Frontal cortex (tissue), 4 donors: ENCODE data around the gene FKBP5. TPM values are rescaled to one million over a fixed set of nuclear protein-coding genes. Genes with fewer than 3 reads are reported as not detected.
"Not testable (repeated sequence)": the region's sequence is repeated elsewhere in the genome, so short reads cannot be mapped to it uniquely, and the experiment has no call there.

Source experiments
- DNase-seq, 2 donors: peaks; one replicate each; pipeline ENCODE4 v3.0.0; 2012; ENCODE audit warnings: low spot score in 2 of 2
- FAIRE-seq: peaks from 2 replicates; lab custom pipeline; 2012; peaks lifted over from hg19 to GRCh38; lab: Jason Lieb, UNC
- total RNA-seq: library from RNA; depleted of rRNA; stranded (reverse); fragments of >200 nt; gene quantifications from one replicate; pipeline ENCODE4 v1.2.3, GENCODE V29; 2014
- donor health status: control.
- donor health status: control.
- donor health status: control.

The FKBP5 gene
- total RNA-seq, 1 donor from 2014 or later = 3.3 TPM

DNA sequence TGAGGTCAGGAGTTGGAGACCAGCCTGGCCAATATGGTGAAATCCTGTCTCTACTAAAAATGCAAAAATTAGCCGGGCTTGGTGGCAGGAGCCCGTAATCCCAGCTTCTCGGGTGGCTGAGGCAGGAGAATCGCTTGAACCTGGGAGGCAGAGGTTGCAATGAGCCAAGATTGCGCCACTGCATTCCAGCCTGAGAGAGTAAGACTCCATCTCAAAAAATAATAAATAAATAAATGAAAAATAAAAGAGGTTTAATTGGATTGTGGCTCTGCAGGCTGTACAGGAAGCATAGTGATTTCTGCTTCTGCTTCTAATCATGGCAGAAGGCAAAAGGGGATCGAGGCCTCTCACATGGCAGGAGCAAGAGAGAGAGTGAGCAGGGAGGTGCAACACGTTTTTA is 9.7 kb upstream of the FKBP5 start:
- not testable (repeated sequence) for DNase-seq, FAIRE-seq

DNA sequence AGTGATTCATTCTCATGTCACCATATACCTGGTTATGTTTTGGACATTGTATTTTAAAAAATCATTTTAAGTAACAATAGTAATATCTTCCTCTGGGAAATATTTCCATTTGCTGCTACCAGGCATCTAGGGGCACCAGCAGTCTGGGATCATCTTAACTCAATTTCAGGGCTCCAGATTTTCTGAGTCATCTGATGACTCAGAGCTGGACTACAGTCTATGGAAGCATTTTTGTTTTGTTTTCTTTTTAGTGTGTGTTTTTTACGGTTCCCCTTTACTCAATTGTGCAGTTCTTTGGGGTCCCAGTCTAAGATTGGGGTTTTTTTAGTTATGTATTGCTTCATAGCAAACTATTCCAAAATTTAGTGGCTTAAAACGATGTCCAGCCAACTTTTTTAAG is 5.7 kb upstream of the FKBP5 start:
- no peak for FAIRE-seq
- no peak for DNase-seq

DNA sequence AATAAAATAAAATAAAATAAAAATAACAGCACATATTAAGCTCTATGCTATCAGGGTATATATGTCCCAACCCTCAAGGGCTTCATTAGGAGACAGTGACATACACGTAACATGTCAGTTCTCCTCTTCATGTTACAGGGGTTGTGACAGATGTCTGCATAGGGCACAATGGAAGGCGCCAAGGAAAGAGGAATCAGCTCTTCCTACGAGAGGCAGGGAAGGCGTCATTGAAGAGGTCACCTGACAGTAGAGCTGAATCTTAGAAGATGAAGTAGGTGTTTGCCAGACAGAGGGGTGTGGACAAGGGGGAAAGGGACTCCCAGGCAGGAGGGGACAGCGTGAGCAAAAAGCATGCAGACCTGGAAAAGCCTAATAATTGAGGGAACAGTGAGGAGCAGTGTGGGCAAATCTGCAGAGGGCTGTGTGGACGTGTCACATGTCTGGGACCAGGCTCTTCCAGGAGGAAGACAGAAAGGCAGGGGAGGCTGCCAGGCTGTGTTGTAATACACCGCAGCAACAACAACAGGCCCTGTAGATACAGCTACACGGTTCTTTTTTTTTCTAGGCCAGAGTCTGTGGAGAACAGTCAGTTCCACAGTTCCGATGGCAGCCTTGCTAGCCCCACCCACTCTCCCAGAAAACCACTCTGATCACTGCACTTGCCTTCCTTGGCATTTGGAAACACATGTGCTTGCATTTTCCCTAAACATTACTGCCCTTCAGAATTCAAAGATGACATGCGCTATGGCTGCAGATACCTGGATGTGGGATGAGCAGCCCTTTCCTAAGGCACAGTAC is 2.5 kb upstream of the FKBP5 start:
- DNase-seq (peak; percentile 39 to 40), FAIRE-seq (no peak)

- DNase-seq (no peak), FAIRE-seq (no peak)
Observed at GRCh38 chr6:35690484-35690883, 1.8 kb upstream of the FKBP5 start.

DNA sequence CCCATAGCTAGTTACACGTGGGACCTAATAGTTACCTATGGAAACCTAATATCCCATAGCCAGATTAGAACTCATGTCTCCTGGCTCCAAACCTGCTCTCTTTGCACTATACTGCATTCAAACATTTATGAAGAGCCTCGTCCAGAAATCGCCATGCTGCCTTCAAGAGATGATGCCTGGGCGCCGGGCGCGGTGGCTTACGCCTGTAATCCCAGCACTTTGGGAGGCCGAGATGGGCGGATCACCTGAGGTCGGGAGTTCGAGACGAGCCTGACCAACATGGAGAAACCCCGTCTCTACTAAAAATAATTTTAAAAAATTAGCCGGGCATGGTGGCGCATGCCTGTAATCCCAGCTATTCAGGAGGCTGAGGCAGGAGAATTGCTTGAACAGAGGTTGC is 1.3 kb upstream of the FKBP5 start:
- FAIRE-seq, DNase-seq: not testable (repeated sequence)

DNA sequence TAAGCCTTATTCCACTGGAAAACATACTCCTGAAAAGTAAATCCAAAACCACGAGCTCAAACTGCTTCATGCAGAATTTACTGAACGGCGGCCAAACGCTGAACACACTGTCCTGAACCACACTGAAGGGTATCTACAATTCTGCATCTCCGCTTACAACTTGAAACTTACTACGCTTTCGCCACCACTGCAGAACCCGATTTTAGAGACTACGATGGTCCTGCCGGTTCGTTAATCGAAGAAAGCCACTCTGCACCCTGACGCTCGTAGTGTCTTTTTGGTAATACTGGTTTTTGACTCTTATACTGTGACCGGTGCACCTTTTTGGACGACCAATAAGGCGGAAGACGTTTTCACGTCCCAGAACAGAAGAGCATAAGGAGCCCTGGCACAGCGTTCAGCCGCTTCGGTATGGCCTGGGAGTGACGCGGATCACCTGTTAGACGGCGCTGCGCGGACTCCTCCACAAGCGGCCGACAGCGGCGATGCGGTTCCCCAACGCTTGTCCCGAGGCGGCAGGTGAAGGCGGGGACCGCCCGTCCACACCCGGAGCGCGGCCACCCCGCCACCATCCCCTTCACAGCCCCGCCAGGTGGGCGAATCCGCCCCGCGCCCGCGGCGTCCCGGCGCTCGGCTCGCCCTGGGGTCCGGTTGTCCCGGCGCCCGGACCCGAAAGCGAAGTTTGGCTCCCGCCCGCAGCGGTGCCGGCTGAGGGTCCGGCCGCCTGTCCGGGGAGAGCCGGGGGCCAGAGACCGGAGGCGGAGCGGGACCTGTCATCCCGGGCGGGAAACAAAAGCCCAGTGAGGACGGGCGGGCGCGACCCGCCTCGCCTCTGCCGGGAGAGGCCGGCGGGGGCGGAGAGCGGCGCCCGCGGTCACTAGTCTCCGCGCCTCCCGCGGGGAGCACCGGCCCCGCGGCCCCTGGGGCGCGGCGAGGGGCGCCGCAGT is 784 bp downstream of the FKBP5 start:
- no peak for FAIRE-seq
- DNase-seq = peak; percentile 37 to 55

DNA sequence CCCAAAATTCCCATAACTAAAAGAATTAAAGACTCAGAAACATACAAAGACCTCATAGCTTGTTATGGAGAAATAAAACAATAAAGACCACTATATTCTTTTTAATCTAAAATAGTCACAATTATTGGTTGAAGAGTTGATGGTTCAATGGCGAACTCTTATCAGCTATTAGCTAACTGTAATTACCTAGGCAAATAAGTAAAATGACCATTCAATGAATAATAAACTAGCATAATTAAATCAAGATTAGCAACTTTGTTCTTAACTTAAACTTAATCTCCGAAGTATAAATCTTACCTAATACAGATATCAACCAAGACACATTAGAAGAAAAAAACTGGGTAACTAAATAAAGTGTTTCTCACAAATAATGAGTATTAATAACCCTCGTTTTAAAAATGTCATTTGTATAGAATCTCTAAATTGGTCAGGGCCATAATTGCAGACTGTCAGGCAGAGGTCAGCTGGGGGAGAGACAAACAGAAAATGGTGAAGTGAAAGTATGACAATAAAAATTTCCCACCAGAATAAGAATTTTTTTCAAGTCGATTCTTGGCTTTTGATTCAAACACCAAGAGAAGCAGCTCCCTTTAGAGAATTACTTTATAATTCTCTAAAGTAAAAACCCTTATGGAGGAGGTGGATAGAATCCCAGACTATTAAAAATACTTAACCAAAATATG is 1.7 kb downstream of the FKBP5 start:
- DNase-seq (no peak), FAIRE-seq (no peak)

- no peak for DNase-seq
Observed at GRCh38 chr6:35686436-35686835, 2.3 kb downstream of the FKBP5 start.

DNA sequence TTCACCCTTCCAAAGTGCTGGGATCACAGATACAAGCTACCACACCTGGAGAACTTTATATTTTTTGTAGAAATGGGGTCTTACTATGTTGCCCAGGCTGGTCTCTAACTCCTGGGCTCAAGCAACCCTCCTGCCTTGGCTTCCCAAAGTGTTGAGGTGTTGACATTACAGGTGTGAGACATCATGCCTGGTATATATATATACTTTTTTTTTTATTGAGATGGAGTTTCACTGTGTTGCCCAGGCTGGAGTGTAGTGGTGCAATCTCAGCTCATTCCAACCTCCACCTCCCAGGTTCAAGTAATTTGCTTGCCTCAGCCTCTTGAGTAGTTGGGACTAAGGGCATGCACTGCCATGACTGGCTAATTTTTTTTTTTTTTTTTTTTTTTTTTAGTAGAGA is 5.4 kb downstream of the FKBP5 start:
- DNase-seq (no peak), FAIRE-seq (no peak)

More at GRCh38 chr6:35686436-35686835, 2.3 kb downstream of the FKBP5 start:
- FAIRE-seq = no peak

DNA sequence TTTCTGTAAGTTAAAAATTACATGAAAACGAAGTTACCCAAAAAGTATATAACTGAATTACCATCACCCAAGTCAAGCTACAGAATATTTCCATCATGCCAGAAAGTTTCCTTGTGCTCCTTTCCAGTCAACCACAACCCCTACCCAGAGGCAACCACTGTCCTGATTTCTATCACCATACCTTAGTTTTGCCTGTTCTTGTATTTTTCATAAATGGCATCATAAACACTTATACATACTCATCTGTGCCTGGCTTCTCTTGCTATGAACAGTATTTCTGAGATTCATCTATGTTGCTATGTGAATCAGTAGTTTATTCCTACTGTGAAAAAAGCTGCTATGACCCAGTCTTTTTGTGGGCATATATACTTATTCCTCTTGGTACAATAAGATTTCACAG is 7.4 kb downstream of the FKBP5 start:
- FAIRE-seq (no peak), DNase-seq (no peak)

DNA sequence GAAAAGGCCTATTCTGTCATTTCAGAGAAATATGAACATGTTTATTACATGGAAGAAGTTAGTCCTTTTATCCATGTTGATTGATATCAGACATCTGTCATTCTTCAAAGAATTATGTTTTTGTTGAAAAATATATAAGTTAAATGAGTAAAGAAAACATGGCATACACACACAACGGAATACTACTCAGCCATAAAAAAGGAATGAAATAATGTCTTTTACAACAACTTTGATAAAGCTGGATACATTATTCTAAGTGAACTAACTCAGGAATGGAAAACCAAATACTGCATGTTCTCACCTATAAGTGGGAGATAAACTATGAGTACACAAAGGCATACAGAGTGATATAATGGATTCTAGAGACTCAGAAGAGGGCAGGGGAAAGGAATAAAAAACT is 9.3 kb downstream of the FKBP5 start:
- FAIRE-seq = no peak

DNA sequence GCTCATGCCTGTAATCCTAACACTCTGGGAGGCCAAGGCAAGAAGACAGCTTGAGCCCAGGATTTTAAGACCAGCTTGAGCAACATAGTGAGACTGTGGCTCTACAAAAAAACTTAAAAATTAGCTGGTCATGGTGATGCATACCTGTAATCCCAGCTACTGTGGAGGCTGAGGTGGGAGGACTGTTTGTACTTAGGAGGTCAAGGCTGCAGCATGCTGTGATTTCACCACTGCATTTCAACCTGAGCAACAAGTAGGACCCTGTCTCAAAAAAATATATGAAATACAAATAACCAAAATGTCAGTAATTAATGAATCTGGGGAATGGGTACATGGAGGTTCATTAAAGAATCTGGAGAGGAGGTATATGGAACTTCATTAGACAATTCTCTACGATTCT is 9.9 kb downstream of the FKBP5 start:
- DNase-seq (no peak), FAIRE-seq (no peak)

More for the DNA sequence above, 9.3 kb downstream of the FKBP5 start:
- DNase-seq = no peak

DNA sequence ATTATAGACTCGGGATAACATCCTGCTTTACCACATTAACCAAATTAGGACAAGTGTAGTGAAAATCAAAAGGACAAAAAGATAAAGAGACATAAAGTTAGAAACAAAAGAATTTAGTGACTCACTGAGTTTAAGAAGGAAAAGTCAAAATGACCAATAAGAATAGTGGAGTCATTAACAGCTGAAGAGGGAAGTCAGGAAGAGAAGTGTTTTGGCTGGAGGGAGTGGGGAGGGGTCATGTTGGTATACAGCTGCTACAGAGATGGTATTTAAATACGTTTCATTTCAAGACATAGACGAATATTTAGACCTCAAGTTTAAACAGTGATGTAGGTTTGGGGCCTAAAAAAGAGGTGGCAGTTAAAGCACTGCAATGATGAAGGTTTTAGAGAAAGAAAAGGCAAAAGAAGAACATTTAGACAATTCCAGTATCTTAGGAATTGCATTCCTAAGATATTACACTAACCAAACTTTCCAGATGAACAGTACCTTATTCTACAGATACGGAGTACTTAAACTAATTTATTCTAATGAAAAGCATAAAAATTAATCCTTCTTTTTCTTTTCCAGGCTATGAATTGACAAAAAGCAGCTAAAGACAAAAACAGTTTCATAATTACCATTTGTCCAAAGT is 10.6 kb downstream of the FKBP5 start:
- DNase-seq (no peak), FAIRE-seq (no peak)

- FAIRE-seq (no peak), DNase-seq (no peak)
Observed at GRCh38 chr6:35677456-35677855, 11.3 kb downstream of the FKBP5 start.

GRCh38 chr6:35675871-35676459 is 12.8 kb downstream of the FKBP5 start:
- DNase-seq = no peak
- FAIRE-seq = no peak

DNA sequence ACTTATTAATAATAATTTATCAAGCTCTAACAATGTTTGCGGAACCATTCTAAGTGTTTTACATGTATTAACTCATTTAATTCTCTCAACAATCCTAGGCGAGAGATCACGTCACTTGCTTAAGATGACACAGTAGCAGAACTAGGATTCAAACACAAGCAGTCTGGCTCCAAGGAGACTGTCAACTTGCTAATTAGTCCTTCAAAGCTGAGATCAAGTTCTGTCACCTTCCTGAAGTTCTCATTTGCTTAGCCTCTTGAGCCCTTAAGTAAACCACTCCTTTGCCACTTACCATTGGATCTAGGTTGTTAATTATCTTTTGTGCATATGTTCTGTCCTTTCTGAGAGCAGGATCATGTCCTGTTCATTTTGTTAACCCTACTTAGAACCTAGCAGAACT is 14.1 kb downstream of the FKBP5 start:
- FAIRE-seq (no peak), DNase-seq (no peak)

- FAIRE-seq (no peak), DNase-seq (no peak)
Observed at GRCh38 chr6:35673755-35674154, 15.0 kb downstream of the FKBP5 start.

- FAIRE-seq, DNase-seq: not testable (repeated sequence)
Observed at GRCh38 chr6:35673284-35673666, 15.4 kb downstream of the FKBP5 start.

DNA sequence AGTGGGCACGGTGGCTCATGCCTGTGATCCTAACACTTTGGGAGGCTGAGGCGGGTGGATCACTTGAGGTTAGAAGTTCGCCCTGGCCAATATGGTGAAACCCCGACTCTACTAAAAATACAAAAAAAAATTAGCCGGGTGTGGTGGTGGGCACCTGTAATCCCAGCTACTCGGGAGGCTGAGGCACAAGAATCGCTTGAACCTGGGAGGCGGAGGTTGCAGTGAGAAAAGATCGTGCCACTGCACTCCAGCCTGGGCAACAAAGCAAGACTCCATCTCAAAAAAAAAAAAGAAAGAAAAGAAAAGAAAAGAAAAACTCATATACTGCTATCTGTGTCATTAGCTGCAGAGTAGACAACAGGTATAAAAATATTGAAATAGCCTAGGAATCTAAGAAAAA is 18.3 kb downstream of the FKBP5 start:
- not testable (repeated sequence) for FAIRE-seq, DNase-seq
